HG03520 (cell line): ENCODE measurements around the gene USH1G.
"Not testable (repeated sequence)": the region's sequence is repeated elsewhere in the genome, so short reads cannot be mapped to it uniquely, and the experiment has no call there.

Experiments
- ATAC-seq: cut with Tn5 transposase; IDR thresholded peaks from one replicate; pipeline ENCODE4 v1.9.1; 2021; ENCODE audit warnings: mild to moderate bottlenecking, moderate library complexity; ENCODE audit not compliant: unreplicated experiment

USH1G gene

GRCh38 chr17:74922694-74923537, at the start of gene USH1G:
Gene USH1G (minus strand): TSS chr17:74923255. CDS start chr17:74923073, 182 bp downstream.
- no peak for ATAC-seq

DNA sequence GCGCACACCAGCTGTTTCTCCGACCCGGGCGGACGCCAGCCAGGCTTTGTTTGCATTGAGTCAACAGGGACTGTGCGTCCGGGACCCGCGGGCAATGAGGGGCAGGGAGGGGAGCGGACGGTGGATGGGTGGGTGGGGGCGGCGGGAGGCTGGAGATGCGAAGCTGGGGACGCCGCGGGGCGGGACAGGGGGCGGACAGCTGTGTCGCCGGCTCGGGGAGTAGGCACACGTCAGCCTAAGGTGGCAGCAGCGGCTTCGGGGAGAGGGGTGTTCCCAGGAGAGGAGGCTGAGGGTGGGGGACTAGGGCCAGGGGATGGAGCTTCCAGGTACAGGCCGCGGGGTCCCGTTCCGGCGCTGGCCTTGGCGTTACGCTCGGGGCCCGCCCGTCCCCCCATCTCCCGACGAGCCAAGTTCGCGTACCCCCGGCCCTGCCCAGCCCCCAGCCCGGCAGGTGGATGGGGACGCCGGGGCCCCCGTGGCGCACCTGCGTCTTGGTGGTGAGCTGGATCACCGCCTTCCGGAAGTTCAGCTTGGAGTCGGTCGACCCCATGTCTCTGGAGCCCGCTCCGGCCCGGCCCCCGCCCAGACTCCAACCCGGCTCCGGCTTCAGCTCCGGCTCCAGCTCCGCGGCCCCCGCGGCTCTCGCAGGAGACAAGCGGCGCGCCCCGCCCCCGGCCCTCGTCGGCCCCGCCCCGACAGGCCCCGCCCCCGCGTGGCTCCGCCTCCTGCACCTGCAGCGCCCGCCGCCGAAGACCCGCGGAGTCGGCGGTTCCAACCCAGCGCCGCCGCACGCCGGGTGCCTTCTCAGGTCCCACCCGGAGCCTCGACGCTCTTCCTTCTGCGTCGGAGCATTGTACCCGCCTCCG, 49.3 kb upstream of the USH1G start, which contains the start of gene HID1:
TSS of gene HID1 (minus strand) at position 653 of the 866 bp plus-strand sequence. CDS start at position 550, 103 bp downstream.
- ATAC-seq = no peak

DNA sequence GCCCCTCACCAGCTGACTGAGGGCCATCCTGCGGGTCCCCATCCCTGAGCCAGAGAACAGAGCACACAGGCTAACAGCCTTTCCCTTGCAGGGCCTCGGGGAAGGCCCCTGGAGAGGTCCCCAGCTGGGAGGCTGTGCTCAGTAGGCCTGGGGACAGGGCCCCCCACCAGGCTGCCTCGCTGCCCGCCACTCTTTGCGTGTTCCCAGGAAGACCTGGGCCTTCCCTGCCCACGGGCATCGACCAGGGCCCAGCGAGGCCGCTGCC, 48.7 kb upstream of the USH1G start:
- no peak for ATAC-seq

- no peak for ATAC-seq
Measured at GRCh38 chr17:74971069-74971841, 48.2 kb upstream of the USH1G start.

DNA sequence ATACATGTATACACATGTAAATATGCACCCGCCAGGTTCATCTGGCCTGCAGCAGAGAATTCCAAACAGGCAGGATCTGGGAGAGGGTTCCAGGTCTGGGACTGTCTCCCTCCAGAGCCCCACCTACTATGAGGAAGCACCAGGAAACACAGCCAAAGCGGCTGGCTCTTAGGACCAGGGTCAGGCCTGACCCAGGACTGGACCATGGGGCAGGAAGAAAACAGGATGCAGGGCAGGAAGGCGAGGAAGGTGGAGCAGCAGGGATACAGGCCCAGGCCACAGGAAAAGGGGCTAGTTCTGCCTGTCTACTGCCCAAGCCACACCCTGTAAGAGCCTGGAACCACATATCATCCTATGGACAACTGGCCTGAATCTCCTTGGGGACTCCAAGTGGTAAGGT, 47.3 kb upstream of the USH1G start:
- ATAC-seq = no peak

DNA sequence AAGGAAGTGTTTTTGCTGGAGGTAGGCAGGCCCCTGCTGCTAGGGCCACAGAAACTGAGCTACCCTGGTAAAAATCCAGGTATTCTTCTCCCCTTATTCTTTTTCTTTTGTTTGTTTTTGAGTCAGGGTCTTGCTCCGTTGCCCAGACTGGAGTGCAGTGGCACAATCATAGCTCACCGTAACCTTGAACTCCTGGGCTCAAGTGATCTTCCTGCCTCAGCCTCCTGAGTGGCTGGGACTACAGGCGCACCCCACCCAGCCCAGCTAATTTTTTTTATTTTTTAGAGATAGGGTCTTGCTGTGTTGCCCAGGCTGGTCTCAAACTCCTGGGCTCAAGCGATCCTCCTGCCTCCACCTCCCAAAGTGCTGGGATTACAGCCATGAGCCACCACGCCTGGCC, 46.4 kb upstream of the USH1G start:
- not testable (repeated sequence) for ATAC-seq

GRCh38 chr17:74968361-74968780, 45.3 kb upstream of the USH1G start:
- ATAC-seq = no peak

DNA sequence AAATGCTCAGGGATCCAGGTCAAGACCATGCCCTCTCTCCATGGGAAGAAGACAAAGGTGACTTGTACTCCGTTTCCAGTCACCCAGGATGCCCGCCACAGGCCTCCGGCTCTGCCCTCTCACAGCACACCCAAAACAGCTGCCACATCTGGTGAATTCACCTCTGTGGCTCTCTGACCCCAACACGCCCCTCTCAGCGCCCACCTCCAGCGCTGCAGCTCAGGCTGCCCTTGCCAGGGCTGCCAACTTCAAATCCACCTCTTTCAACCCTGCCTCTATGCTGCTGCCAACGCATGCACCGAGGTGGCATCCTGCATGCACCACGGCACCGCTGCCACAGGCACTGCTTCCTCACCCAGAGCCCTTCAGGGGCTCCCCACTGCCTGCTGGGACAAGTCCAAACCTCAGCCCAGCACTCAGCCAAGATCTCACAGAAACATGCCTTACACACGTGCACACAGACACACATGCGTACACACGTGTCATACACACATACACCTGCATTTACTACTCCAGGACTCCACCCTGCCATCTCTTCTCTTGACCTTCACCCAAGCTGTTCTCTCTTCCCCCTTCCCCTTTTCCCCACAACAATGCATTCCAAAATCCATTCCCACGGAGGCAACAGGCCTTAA, 42.0 kb upstream of the USH1G start:
- no peak for ATAC-seq

GRCh38 chr17:74964246-74964761, 41.2 kb upstream of the USH1G start:
- no peak for ATAC-seq

DNA sequence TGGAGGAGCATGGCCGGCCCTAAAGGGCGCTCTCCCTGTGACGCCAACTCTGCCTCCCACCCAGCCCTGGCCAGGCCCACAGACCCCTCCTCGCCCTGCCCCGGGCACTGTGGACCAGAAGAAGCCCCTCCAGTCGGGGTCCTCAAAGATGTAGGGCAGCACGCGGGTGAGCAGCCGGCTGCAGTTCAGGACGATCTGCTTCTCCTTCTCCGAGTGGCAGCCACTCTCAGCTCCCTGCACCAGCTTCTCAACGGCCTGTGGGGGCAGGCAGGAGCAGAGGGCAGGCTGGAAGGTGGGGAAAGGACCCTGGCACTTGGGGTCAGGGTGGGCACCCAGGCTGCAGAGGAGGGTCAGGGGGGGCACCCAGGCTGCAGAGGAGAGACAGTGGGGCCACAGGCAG, 40.6 kb upstream of the USH1G start:
- ATAC-seq = no peak

GRCh38 chr17:74962622-74963394, 39.8 kb upstream of the USH1G start:
- no peak for ATAC-seq

GRCh38 chr17:74961657-74962350, 38.7 kb upstream of the USH1G start:
- ATAC-seq = no peak

- ATAC-seq = no peak
Measured at GRCh38 chr17:74960570-74961342, 37.7 kb upstream of the USH1G start.

DNA sequence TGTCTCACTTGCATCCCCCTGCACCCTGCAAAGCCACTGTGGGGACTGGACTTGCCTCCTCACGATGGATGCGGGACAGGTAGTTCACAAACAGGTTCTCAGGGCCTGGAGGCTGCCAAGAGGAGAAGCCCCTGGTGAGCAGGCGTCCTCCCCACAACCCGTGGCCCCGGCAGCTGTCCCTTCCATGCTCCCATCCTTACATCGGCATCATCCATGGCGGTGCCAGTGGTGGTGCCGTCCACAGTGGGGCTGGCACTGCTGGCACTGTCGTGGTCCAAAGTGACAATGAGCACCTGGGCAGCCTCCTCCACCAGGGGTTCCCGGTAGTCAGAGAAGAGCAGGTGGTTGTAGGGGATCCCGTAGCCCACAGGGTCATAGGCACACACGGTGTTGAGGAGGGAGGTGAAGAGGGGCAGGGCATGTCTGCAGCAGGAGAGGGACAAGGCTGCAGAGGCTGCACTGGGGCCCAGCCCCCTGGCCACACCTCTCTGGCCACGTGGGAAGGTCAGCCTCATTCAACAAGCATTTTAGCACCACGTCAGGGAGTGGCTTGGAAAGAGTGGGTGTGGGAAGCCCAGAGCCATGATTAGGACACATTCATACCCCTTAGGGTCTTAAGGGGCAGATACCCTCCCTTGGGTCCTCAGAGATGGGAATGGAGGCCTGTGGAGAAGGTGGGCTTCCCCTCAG, 36.9 kb upstream of the USH1G start:
- ATAC-seq = no peak

DNA sequence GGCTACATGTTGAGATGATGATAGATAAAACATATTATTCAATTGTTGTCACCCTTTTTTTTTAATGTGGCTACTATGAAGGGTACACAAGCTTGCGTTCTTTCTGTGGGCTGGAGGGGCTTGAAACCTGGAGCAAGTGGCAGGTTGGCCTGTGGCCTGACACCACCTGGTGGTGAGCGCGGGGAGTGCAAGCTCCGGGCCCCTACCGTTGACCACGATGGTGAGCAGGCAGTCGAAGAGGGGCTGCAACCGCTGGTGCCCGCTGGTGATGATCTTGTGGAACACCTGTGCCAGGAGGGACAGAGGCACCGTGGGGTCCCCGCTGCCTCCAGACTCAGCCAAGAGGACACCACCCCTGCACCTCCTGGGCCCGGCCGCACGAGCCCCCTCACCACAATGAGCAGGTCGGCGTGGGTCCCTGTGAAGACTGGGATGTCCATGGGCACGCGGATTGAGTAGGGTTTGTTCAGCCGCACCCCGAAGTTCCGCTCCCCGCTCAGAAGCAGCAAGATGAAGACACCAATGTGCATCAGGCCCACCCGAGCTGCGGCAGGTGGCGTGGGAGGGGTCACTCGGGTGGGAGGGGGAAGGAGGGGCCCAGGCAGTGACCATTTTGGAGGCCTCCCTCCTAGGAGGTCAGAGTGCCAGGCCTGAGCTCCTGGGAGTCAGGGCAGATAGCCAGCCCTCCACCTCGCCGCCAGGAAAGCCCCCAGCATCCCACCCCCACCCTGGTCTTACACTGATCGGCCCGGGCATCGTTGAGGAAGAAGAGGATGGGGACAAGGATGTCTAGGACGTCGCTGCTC, 35.1 kb upstream of the USH1G start:
- no peak for ATAC-seq

DNA sequence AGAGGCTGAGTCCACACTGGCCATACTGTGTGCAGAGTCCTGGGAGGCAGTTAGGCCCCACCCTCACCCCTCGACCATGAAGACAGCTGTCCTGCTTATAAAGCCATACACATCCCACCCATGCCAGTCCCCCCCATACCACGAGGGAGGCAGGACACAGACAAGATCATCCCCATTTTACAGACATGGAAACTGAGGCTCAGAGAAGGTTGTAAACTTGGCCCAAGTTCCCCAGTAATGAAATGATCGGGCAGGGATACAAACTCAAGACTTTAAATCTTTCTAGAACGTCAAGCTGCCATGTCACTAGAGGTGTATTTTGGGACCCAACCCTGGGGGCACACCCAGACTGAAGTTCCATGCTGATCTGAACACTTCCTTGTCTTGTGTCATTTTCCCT, 33.0 kb upstream of the USH1G start:
- ATAC-seq = no peak
